H9 (cell line): ENCODE measurements around the gene CALHM6. TPM values are rescaled to one million over a fixed set of nuclear protein-coding genes. Genes with fewer than 3 reads are reported as not detected.

Experiments
- DNase-seq: peaks from one replicate; pipeline ENCODE4 v3.0.0-alpha.2; 2017
- H2AFZ ChIP-seq: one replicate; pipeline ENCODE4 v1.6.1; 2013; ENCODE audit warnings: mild to moderate bottlenecking, low read length, control low read depth, moderate library complexity
- H2AK5ac ChIP-seq: 2 replicates; pipeline ENCODE4 v1.6.1; 2013; ENCODE audit warnings: low read length, control low read depth, mixed read lengths; ENCODE audit not compliant: insufficient read length
- H2BK120ac ChIP-seq: one replicate; pipeline ENCODE4 v1.6.1; 2013; ENCODE audit warnings: low read depth, mild to moderate bottlenecking, low read length, control low read depth, inconsistent platforms; ENCODE audit not compliant: poor library complexity, severe bottlenecking
- H2BK12ac ChIP-seq: 2 replicates; pipeline ENCODE4 v1.6.1; 2013; ENCODE audit warnings: low read length, control low read depth, mixed read lengths, low read depth; ENCODE audit not compliant: insufficient read length
- H2BK15ac ChIP-seq: 2 replicates; pipeline ENCODE4 v1.6.1; 2013; ENCODE audit warnings: low read depth, low read length, control low read depth
- H2BK20ac ChIP-seq: one replicate; pipeline ENCODE4 v1.6.1; 2013; ENCODE audit warnings: low read depth, mild to moderate bottlenecking, low read length, control low read depth, inconsistent platforms; ENCODE audit not compliant: poor library complexity, severe bottlenecking
- H2BK5ac ChIP-seq: 2 replicates; pipeline ENCODE4 v1.6.1; 2013; ENCODE audit warnings: low read length, control low read depth, mixed read lengths; ENCODE audit not compliant: insufficient read length
- H3K14ac ChIP-seq: 2 replicates; pipeline ENCODE4 v1.6.1; 2013; ENCODE audit warnings: low read length, control low read depth; ENCODE audit not compliant: insufficient read depth
- H3K18ac ChIP-seq: 2 replicates; pipeline ENCODE4 v1.6.1; 2013; ENCODE audit warnings: low read depth, mild to moderate bottlenecking, mixed read lengths, low read length, control low read depth; ENCODE audit not compliant: insufficient read length
- H3K23ac ChIP-seq: 2 replicates; pipeline ENCODE4 v1.6.1; 2013; ENCODE audit warnings: low read length, control low read depth, mixed read lengths, low read depth; ENCODE audit not compliant: insufficient read length
- H3K23me2 ChIP-seq: 2 replicates; pipeline ENCODE4 v1.6.1; 2013; ENCODE audit warnings: low read depth, mild to moderate bottlenecking, mixed read lengths, low read length, control low read depth; ENCODE audit not compliant: insufficient read length, poor library complexity, severe bottlenecking
- H3K27ac ChIP-seq: 2 replicates; pipeline ENCODE4 v1.5.1; 2013; ENCODE audit warnings: low read length, control low read depth, mixed read lengths, low read depth; ENCODE audit not compliant: insufficient read length
- H3K27me3 ChIP-seq: 2 replicates; pipeline ENCODE4 v1.6.1; 2013; ENCODE audit warnings: low read length, control low read depth, inconsistent platforms; ENCODE audit not compliant: insufficient read depth
- H3K4ac ChIP-seq: 2 replicates; pipeline ENCODE4 v1.6.1; 2013; ENCODE audit warnings: low read depth, mild to moderate bottlenecking, control low read depth, inconsistent platforms, low read length, moderate library complexity
- H3K4me1 ChIP-seq: 2 replicates; pipeline ENCODE4 v1.6.1; 2013; ENCODE audit warnings: low read length, control low read depth, inconsistent platforms; ENCODE audit not compliant: insufficient read depth
- H3K4me2 ChIP-seq: 2 replicates; pipeline ENCODE4 v1.6.1; 2013; ENCODE audit warnings: low read length, control low read depth, mixed read lengths; ENCODE audit not compliant: insufficient read length, insufficient read depth
- H3K56ac ChIP-seq: 2 replicates; pipeline ENCODE4 v1.6.1; 2013; ENCODE audit warnings: low read depth, mild to moderate bottlenecking, mixed read lengths, low read length, control low read depth; ENCODE audit not compliant: insufficient read length
- H3K79me1 ChIP-seq: 2 replicates; pipeline ENCODE4 v1.6.1; 2013; ENCODE audit warnings: low read depth, mild to moderate bottlenecking, moderate library complexity, low read length, control low read depth, inconsistent platforms; ENCODE audit not compliant: insufficient read depth, poor library complexity, severe bottlenecking
- H3K79me2 ChIP-seq: 2 replicates; pipeline ENCODE4 v1.6.1; 2013; ENCODE audit warnings: low read length, control low read depth, inconsistent platforms; ENCODE audit not compliant: insufficient read depth
- H3K9ac ChIP-seq: 2 replicates; pipeline ENCODE4 v1.6.1; 2013; ENCODE audit warnings: low read length, control low read depth, mixed read lengths; ENCODE audit not compliant: insufficient read length; ENCODE audit errors: extremely low read depth
- H3K9me3 ChIP-seq: one replicate; pipeline ENCODE4 v1.6.1; 2013; ENCODE audit warnings: low read depth, low read length, inconsistent platforms; ENCODE audit not compliant: control insufficient read depth
- H3T11ph ChIP-seq: one replicate; pipeline ENCODE4 v1.6.1; 2013; ENCODE audit warnings: mild to moderate bottlenecking, low read length, control low read depth, inconsistent platforms
- H4K20me1 ChIP-seq: one replicate; pipeline ENCODE4 v1.6.1; 2013; ENCODE audit not compliant: control insufficient read depth, insufficient read length, insufficient read depth
- H4K5ac ChIP-seq: 2 replicates; pipeline ENCODE4 v1.6.1; 2013; ENCODE audit warnings: low read depth, mild to moderate bottlenecking, mixed read lengths, low read length, control low read depth; ENCODE audit not compliant: insufficient read length
- H4K8ac ChIP-seq: replicated peaks from 2 replicates; pipeline ENCODE4 v1.6.1; 2013; ENCODE audit warnings: low read length, control low read depth, mixed read lengths, low read depth; ENCODE audit not compliant: insufficient read length
- H4K91ac ChIP-seq: 2 replicates; pipeline ENCODE4 v1.6.1; 2013; ENCODE audit warnings: low read depth, mild to moderate bottlenecking, moderate library complexity, mixed read lengths, low read length, control low read depth; ENCODE audit not compliant: insufficient read length
- H3K27ac Mint-ChIP-seq, 3 experiments: 2 replicates in 2 of 3; 3 replicates in 1 of 3; pipeline ENCODE4 v1.8.0; 2020 to 2021; ENCODE audit warnings: mixed read lengths in 3 of 3, mild to moderate bottlenecking in 1 of 3, moderate library complexity in 1 of 3
- H3K27me3 Mint-ChIP-seq: 2 replicates; pipeline ENCODE4 v1.8.0; 2021; ENCODE audit warnings: low read depth, mild to moderate bottlenecking, moderate library complexity, mixed read lengths
- H3K36me3 Mint-ChIP-seq, 3 experiments: 2 replicates in 2 of 3; 3 replicates in 1 of 3; pipeline ENCODE4 v1.8.0; 2020 to 2021; ENCODE audit warnings: low read depth in 3 of 3, mixed read lengths in 3 of 3; ENCODE audit not compliant: insufficient read depth in 1 of 3
- H3K4me1 Mint-ChIP-seq, 2 experiments: 2 replicates each; pipeline ENCODE4 v1.8.0; 2020; ENCODE audit warnings: mixed read lengths in 2 of 2
- H3K4me3 Mint-ChIP-seq, 2 experiments: 2 replicates in 1 of 2; 3 replicates in 1 of 2; pipeline ENCODE4 v1.8.0; 2020 to 2021; ENCODE audit warnings: mild to moderate bottlenecking in 2 of 2, mixed read lengths in 2 of 2, moderate library complexity in 1 of 2
- H3K9me3 Mint-ChIP-seq, 2 experiments: 2 replicates in 1 of 2; 3 replicates in 1 of 2; pipeline ENCODE4 v1.8.0; 2020; ENCODE audit warnings: mild to moderate bottlenecking in 2 of 2, mixed read lengths in 2 of 2, moderate library complexity in 1 of 2
- WGBS: extraction: QIAGEN DNeasy Blood & Tissue Kit; methylation state at CpG from one replicate; pipeline ENCODE4 v1.1.7; 2013; ENCODE audit warnings: missing lambda C conversion rate, low lambda C conversion rate, mixed read lengths; ENCODE audit not compliant: insufficient read length; ENCODE audit errors: extremely low coverage; 5-methylcytosine and 5-hydroxymethylcytosine counted together
- total RNA-seq: library from RNA; stranded (reverse); gene quantifications from 2 replicates; pipeline ENCODE4 v1.2.1, GENCODE V29; 2021
- TF ChIP-seq, protein P1 (sequence below): fragments of 200-600 bp; sonication (generic); conservative IDR thresholded peaks from 3 replicates; pipeline ENCODE4 v1.8.0; 2021; ENCODE audit warnings: antibody characterized with exemption, mild to moderate bottlenecking

Gene CALHM6
- total RNA-seq, 1 experiment from 2014 or later, result 0.44 TPM

DNA sequence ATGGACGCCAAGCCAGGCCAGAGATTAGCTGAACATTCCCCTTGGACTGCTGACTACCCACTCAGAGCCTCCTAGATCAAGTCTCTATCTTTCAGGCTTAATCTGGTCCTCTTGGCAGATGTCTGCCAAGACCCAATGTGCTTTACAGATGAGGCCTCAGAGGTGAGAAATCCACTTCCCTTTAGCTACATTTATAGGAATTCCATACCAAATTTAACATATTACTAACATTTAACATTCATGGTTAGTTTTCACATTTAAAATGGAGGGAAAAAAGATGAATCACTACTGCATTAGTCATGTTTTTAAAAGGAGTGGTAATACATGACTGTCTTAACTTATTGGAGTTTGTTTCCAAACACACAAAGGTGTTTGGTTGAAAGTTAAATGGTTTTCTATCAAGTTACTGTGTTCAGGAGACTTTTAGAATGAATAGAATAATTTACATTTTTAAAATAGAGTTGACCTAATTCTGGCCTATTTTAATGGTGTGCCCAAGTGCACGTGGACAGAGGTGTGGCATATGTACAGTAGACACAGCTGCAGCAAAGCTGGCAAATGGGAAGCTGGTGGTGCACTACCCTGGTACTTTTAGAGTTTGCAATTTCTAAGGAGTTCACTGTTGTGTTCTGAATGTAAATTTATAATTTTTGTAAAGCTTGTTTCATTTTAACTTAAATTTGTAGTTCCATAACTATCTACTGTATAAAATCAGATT lies 41.9 kb upstream of the CALHM6 start:
- Histone ChIP-seq H4K5ac (no peak overlapping the region), H3K23ac (no peak overlapping the region), H2BK5ac (no peak overlapping the region), H2AFZ (no peak overlapping the region), H2BK20ac (no peak overlapping the region), H3K56ac (no peak overlapping the region), H2BK12ac (no peak overlapping the region), H3K9me3 (no peaks in the 10 kb centered on the region), H3K27me3 (no peaks in the 10 kb centered on the region), H3K9ac (no peak overlapping the region), H3K79me1 (peaks cover 4% of the 10 kb centered on the region), H3K27ac (no peak overlapping the region), H3T11ph (no peak overlapping the region), H3K4ac (no peak overlapping the region), H3K79me2 (peaks cover 2% of the 10 kb centered on the region; the same call in 1 of the 2 replicates), H4K8ac (no peak overlapping the region), H4K20me1 (no peaks in the 10 kb centered on the region), H2AK5ac (no peak overlapping the region), H3K14ac (no peak overlapping the region), H3K23me2 (no peaks in the 10 kb centered on the region), H4K91ac (no peak overlapping the region), H3K4me1 (peaks cover 4% of the 10 kb centered on the region; the same call in 1 of the 2 replicates), H3K18ac (no peak overlapping the region), H2BK15ac (no peak overlapping the region), H2BK120ac (no peak overlapping the region), H3K4me2 (no peak overlapping the region)
- no CpG with 5 or more reads among the region's 2 CpGs for WGBS
- TF ChIP-seq, protein P1, sequence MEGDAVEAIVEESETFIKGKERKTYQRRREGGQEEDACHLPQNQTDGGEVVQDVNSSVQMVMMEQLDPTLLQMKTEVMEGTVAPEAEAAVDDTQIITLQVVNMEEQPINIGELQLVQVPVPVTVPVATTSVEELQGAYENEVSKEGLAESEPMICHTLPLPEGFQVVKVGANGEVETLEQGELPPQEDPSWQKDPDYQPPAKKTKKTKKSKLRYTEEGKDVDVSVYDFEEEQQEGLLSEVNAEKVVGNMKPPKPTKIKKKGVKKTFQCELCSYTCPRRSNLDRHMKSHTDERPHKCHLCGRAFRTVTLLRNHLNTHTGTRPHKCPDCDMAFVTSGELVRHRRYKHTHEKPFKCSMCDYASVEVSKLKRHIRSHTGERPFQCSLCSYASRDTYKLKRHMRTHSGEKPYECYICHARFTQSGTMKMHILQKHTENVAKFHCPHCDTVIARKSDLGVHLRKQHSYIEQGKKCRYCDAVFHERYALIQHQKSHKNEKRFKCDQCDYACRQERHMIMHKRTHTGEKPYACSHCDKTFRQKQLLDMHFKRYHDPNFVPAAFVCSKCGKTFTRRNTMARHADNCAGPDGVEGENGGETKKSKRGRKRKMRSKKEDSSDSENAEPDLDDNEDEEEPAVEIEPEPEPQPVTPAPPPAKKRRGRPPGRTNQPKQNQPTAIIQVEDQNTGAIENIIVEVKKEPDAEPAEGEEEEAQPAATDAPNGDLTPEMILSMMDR, result no peak
- peaks cover under 1 to 9% (median 5%) of the 10 kb centered on the region in 3 experiments; a peak in 4 of 7 replicates for H3K36me3 Mint-ChIP-seq
- H3K27ac Mint-ChIP-seq, result no peak overlapping the region
- H3K9me3 Mint-ChIP-seq, result no peaks in the 10 kb centered on the region; a peak in 2 of 5 replicates
- H3K4me1 Mint-ChIP-seq, result peaks cover 16 to 19% of the 10 kb centered on the region in 2 experiments
- H3K4me3 Mint-ChIP-seq, result no peak overlapping the region
- no peaks in the 10 kb centered on the region for H3K27me3 Mint-ChIP-seq
- no peak for DNase-seq
